GM18499 (cell line): Measurements from ENCODE around the gene SPHK1.

Experiments used
- ATAC-seq: cut with Tn5 transposase; IDR thresholded peaks from one replicate; pipeline ENCODE4 v1.9.1; 2021; ENCODE audit warnings: moderate number of reproducible peaks; ENCODE audit not compliant: insufficient read depth, unreplicated experiment

Gene SPHK1

DNA sequence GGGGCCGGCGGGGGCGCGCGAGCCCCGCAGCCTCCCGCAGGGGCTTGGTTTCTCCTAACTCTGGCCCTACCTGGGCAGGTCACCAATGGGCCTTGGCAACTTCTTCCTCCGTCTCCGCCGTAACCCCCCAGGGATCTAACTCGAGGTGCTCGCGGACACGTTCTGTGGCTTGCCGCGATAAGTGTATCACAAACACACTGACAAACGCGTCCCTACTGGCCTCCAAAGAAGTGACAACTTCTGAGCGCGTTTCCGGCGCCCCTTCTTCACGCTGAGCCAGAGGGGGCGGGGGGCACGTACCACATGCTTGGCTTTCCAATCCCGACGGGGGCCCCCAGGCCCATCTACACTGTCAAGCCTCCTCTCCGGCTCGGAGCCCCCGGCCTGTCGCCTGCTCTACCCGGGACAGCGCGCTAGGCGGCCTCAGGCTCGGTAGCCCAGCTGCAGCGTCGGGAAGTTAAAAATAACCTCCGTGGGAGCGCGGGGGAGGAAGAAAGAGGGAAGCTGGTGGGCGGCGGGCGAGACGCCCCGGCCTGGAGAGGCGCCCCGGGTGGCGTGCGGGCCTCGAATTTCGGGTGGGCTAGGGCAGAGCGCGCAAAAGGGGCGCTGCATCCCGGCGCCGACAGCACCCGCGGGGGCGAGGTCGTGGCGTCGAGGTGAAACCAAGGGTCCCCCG lies 725 bp upstream of the SPHK1 start:
- no peak for ATAC-seq

DNA sequence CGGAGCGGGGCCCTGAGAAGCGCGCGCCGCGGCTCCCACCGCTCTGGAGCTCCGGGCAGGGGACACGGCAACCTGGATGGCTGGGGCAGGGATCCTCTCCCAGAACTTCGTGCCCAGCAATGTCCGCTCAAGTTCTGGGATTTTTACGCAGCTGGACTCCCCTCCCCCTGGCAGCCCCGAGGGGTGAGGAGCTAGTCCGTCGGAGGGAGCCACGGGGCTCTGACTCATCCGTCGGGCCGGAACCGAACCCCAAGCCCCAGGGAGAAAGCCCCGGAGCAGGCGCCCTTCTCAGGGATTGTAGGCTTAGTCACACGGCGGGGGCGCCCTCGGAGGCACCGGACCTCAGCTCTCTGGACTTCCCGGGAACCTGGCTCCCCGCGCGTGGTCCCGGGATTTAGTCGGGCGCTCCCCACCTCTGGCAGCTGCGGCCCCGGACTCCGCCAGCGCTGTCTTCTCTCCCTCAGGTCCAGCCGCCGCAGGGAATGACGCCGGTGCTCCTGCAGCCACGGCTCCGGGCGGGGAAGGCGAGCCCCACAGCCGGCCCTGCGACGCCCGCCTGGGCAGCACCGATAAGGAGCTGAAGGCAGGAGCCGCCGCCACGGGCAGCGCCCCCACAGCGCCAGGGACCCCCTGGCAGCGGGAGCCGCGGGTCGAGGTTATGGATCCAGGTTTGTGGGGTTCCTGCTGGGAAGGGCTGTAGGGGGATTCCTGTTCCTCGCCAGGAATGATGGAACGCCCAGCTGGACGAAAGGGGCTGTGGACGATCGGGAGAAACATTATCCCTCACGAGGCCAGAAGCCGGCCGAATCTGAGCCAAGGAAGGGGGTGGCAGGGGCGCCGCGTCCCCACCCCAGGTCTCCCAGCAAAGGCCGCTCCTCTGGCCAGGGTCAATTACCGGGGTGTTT lies 830 bp downstream of the SPHK1 start:
- ATAC-seq, result no peak

DNA sequence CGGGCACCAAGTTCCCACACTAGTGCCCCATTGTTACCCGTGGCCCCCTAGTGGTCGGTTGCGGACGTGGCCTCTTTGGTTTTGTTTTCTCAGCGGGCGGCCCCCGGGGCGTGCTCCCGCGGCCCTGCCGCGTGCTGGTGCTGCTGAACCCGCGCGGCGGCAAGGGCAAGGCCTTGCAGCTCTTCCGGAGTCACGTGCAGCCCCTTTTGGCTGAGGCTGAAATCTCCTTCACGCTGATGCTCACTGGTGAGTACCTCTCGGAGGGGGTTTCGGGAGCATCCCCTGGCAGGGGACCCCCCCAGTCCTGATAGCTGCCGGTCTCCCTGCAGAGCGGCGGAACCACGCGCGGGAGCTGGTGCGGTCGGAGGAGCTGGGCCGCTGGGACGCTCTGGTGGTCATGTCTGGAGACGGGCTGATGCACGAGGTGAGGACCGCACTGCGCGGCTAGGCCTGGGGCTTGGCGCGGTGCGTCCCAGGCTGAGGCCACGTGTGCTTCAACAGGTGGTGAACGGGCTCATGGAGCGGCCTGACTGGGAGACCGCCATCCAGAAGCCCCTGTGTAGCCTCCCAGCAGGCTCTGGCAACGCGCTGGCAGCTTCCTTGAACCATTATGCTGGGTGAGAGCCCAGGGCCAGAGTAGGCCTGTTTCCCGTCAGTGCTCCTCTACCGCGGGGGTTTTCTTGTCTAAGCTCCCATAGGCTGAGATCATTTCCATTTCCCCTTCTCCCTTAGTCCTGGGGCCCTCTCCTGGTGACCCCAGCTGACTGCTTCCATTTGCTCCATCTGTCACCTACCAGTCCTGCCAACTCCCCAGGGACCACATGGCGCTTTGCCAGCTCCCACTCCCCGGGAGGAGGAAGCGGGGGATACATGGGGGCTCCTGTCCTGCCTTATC lies 1.7 kb downstream of the SPHK1 start:
- no peak for ATAC-seq

DNA sequence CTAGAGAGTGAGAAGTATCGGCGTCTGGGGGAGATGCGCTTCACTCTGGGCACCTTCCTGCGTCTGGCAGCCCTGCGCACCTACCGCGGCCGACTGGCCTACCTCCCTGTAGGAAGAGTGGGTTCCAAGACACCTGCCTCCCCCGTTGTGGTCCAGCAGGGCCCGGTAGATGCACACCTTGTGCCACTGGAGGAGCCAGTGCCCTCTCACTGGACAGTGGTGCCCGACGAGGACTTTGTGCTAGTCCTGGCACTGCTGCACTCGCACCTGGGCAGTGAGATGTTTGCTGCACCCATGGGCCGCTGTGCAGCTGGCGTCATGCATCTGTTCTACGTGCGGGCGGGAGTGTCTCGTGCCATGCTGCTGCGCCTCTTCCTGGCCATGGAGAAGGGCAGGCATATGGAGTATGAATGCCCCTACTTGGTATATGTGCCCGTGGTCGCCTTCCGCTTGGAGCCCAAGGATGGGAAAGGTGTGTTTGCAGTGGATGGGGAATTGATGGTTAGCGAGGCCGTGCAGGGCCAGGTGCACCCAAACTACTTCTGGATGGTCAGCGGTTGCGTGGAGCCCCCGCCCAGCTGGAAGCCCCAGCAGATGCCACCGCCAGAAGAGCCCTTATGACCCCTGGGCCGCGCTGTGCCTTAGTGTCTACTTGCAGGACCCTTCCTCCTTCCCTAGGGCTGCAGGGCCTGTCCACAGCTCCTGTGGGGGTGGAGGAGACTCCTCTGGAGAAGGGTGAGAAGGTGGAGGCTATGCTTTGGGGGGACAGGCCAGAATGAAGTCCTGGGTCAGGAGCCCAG lies 2.8 kb downstream of the SPHK1 start:
- ATAC-seq, result no peak

DNA sequence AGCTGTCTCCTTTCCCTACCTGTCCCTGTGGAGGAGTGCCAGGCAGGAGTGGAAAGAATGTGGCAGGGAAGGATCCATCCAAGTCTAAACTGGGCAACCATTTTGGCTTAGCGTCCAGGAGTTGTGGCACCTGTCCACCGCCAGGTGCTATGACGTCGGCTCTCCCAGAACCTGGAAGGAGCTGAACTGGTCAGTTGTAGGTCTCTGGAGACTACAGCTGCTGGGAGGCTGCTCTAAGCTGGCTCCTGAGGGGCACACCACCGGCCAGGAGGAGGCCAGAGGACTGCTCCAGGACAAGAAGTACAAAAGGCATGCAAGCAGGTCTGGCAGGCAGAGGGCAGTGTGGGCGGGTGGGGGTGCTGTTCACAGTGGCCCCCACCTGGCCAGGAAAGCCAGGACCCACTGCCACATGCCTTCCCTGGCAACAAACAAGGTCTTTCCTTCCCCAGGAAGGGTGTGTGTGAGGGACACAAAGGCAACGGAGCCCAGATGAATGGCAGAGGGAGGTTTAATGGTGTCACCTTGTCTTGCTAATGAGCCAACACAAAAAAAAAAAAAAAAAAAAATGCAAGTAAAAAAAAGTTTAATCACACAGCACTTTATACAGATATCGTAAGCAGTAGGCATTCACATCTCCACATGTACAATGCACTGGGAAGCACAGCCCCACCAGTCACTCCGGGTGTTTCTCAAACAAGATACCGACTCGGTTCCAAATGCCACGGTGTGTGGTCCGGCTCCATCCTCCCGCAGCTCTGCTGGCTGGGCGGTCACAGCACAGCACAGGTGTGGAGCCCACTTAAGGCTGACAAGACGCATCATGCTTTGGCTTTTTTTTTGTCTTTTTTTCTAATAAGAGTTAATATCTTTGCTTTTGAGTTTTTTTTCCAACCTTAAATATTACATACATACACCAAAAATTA lies 4.8 kb downstream of the SPHK1 start:
- ATAC-seq, result no peak

DNA sequence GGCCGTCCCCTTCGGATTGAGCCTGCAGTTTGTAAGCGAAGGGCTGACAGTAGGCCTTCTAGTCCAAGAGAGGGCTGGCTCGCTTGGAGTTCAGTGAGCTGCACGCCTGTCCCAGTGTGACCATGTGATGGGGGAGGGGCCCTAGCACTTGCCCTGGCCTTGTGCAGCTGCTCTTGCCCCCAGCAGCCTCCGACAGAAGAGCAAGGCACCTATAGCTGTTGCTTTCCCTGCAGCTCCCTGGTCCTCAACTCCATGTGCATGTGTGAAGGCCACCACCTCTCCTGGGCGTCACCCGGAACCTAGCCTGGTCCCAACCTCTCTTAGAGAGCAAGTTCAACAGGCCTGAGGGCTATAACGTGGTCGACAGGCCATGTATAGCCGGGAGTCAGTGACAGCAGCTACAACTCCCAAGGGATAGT lies 5.6 kb downstream of the SPHK1 start:
- ATAC-seq, result no peak

DNA sequence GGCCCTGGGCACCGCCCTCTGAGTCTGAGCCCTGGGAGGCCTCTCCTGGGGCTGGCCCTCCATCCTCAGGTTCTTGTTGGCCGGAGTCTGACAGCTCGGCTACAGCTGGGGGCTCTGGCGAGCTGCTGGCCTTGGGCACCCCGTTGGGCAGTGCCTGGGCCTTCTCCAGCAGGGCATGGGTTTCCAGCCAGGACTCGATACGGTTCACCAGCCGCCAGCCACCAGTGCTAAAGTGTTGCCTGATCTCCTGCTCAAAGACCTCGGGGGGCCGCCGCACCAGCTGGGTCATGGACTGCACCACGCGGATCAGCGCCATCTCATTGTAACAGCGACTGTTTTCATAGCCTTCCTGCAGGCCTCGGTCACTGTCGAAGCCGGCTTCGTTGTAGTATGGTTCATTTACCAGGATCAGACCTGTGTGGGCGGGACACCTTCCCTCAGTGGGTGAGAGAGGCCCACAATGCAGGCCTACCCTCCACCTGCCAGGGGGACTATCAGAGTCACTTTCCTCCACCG lies 6.8 kb downstream of the SPHK1 start:
- ATAC-seq, result no peak

DNA sequence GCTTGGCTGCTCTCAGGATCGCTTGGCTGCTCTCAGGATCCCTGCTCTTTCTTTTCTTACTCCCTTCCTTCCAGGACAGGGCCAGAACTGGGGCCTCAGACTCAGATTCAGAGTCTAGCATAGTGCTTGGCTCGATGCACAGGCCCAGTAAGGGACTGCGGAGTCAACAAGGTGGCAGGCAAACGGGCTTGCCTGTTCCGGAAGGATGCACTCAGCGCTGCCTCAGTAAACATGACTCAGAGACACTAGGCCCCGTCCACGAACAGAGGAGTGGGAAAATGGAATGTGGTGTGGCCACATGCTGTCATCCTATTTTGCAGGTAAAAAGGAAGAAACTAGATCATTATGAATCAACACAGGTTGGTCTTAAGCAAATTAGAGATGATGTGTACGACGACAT lies 9.8 kb downstream of the SPHK1 start:
- no peak for ATAC-seq

DNA sequence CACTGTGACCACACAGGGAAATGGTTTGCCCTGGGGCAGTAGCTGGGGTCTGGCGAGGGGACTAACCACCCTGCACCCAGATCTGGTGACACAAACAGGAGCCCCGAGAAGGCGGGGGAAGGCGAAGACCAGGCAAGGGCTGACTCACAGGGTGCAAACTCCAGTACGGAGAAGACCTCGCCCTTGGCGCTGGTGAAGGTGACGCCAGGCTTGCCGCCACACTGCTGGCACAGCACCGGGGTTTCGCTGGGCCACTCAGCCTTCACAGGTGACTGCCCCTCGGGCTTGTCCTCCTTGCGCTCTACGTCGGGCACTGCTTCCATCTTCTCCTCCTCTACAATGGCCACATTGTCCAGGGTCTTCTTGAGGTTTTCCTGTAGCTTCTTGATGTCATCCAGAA lies 11.6 kb downstream of the SPHK1 start:
- no peak for ATAC-seq

DNA sequence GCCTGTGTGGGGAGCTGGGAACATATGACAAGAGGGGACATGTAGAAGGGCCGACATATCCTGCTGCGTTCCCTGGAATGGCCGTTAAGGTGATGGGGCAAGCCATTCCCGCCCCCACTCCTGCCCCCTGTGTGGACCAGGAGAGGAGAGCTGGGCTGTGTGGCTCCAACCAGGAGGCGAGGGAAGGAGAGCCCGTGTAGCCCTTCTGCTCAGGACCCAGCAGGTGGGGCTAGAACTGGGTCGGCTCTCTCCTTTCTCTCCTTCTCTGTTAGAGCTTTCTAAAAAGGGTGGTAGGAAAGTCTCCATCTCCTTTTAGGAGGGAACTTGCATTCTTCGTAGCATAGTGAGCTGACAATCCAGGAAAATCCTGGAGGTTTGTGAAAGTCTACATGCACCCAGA lies 12.8 kb downstream of the SPHK1 start:
- ATAC-seq, result no peak

DNA sequence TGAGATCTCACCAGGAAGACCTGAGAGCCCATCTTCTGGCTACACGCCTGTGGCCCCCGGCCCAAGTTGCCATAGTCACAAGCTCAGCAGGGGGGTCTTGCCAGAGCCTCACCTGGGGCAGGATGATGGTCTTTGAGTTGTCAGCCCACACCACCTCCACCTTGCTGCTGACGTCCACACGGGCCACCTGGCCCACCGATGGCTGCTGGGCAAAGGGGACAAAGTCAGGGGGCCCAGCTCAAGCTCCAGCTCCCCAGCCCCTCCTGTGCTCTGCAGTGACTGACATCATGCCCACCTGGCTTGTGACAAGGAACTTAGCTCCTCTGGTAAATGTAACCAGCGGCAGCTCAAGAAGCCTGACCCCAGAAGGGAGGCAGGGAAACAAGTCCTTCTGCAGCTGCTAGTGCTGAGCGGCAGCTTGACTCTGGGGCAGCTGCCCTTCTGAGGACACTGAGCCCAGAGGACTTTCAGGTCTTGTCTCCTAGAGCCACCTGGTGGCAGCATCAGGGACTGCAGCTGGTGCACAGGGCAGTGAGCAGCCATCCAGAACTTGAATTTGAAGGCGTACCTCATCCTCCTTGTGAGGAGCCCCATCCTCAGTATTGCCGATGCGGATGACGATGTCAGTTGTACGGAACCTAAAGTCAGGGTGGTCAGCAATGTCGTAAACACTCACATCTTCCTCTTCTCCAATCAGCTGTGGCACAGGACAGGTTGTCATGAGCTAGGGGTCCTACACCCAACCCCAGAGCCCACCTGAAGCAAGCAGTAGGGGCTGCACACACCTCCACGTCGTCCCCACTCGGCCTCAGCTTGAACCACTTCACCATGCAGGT lies 13.5 kb downstream of the SPHK1 start:
- ATAC-seq, result no peak

DNA sequence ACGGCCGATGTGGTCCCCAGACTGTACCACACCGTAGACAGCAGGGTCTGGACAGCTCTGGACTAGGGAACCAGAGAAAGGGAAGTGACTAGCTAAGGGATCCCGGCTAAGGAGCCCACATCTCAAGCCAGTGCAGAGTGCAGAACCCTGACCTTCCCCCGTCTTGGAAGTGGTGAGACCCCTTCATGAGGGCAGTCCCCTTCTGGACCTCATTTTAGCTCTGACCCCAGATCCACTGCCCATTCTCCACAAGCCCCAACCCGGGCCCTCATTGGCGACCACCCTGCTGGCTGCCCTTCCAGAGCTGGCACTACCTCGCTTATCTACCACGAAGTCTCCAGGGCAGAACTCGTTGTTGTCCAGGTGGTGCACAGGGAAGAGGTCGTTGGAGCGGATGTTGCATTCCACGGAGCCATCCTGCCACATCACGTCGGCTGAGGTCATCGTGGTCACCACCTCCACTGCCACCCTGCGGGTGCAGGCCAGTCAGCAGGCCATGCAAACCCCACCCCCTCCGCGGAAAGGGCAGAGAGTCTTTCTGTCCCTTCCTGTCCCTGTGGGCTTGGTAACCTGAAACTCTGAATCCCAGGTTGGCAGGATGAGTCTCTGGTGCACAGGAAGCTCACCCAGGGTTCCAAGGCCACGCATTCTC lies 14.2 kb downstream of the SPHK1 start:
- ATAC-seq, result no peak

DNA sequence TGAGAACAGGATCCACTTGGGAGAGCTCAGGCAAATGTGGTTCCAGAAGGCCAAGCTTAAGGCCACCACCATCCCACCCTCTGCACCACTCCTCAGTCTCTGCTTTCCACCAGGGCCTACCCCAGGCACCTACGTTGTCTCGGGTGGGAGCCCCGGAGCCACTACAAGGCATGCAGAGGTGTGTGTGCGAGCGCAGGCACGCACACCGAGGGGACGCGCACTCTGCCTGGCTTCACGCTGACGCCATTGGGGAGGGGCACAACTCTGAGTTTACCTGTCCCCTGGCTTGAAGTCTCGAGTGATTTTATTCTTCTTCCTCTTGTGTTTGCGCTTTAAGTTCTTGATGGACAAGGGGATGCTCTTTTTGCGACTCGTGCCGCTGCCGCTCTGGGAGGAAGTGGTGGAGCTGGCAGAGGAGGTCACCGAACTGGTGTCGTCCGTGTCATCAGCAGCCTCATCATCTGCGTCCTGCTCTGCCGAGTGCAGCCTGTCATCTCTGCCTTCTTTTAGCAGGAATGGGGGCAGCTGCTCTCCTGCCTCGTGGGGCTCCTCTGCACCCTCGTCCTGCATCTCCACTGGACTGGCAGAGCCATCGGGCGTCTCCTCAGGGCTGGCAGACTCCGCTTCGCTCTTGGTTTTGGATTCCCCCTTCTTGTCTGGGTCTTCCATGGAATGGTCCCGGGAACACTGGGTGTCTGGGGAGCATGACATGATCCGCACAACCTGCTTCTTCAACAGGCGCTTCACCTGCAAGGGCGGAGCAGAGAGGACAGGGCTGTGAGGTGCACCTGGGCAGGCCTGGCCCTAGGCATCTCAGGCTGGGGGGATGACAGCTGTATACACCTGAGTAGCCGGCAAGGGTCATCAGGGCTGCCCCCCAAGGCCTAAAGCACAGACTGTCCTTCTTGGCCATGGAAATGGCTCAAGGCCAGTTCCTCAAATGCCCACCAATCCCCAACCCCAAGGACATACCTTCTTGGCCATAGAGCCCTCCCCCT lies 15.1 kb downstream of the SPHK1 start:
- ATAC-seq, result no peak

DNA sequence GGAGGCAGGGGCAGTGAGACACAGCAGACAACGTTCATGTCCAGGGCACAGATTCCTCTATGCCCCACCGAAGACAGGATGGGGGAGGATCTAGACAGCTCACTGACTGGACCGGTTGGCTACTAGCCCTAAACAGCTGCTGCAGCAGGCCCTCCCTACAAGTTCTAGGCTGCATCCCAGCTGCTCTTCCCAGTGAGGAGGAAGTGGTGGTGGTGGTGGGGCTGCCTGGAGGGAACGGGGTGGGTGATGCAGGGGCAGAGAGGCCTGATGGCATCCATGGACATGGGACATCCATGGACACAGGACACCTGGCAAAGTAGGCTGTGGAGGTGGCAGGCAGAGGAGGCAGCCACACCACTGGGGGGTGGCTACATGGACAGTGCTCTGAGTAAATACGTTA lies 18.3 kb downstream of the SPHK1 start:
- ATAC-seq, result no peak

DNA sequence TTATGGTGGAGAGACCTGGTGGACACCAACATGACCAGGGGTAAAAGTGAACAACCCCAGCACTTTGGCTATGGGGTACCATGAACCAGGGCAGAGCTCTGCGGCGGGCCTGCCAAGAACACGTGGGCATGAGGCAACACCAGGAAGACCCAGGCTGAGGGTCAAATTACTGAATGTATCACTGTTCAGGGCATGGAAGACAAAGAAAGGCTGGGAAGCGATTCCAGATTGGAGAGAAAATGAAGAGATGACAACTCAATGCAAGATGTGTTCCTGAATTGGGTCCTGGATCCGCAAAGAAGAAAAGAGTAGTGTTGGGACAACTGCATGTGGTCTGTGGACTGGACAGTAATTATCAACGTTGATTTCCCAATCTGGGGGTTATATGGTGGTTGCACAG lies 19.8 kb downstream of the SPHK1 start:
- ATAC-seq, result no peak

DNA sequence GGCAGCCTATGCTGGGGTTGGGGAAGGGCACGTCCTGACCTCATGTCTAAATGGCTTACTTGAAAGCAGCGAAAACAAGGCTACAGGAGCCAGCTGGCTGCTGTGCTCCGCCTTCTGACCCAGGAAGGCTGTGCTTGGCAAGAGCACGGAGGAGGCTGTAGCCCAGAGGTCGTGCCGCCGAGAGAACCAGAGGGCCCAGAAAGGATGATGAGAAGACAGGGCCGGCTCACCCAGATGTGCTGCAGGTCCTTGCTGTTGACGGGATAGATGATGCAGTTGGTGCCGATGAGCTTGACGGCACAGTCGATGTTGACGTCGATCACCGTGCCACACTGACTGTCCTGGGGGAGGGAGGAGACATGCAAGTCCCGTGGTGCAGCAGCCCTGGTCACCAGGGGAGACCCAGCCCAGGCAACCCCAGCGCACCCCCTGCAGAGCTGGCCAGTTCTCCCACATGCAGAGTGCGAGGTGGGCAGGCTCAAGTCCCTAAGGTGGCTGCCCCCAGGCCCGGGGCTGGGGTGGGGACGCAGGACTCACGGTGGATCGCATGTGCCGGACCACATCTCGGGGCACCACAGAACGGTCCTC lies 20.7 kb downstream of the SPHK1 start:
- no peak for ATAC-seq
